ENCODE measurements around the gene PGAM2.

Gene PGAM2

GRCh38 chr7:44101966-44102845, 36.8 kb upstream of the PGAM2 start:
- TF ChIP-seq, protein P1, sequence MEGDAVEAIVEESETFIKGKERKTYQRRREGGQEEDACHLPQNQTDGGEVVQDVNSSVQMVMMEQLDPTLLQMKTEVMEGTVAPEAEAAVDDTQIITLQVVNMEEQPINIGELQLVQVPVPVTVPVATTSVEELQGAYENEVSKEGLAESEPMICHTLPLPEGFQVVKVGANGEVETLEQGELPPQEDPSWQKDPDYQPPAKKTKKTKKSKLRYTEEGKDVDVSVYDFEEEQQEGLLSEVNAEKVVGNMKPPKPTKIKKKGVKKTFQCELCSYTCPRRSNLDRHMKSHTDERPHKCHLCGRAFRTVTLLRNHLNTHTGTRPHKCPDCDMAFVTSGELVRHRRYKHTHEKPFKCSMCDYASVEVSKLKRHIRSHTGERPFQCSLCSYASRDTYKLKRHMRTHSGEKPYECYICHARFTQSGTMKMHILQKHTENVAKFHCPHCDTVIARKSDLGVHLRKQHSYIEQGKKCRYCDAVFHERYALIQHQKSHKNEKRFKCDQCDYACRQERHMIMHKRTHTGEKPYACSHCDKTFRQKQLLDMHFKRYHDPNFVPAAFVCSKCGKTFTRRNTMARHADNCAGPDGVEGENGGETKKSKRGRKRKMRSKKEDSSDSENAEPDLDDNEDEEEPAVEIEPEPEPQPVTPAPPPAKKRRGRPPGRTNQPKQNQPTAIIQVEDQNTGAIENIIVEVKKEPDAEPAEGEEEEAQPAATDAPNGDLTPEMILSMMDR (conservative IDR thresholded peaks at IDR 0.05; ENCODE audit: low read length): no peak
- no peak overlapping the region for H3K4me3 ChIP-seq (ENCODE audit: low read length)
- peak; percentile 95 for DNase-seq (ENCODE audit: low read depth)

DNA sequence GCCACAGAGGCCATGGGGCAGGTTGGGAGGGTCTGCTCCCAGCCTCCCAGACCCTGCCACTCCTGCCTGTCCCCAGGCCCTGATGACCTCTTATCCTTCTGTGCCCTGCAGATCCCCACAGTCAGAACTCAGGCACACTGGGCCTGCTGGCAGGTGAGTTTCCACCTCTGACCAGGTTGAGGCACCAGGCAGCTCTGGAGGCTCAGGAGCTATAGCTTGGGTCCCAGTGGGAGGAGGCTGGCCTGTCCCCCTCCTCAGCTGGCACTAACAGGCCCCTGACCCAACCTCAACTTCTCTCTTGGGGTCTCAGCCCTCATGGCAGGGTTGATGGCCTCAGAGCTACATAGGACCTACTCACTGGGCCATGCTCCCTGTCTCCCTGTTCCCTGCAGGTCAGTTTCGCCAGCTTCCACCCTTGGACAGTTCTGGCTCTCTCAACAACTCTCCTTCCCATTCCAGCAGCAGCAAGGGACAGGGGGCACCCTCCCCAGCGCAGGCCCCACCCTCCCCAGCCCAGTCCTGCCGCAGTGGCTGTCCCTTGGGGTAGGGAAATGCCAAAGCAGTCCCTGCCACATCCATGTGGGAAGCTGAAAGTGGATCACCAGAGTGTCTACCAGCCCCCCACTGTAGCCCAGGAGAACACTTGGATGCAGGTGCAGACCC, 36.1 kb upstream of the PGAM2 start:
- H3K4me3 ChIP-seq (ENCODE audit: low read length): no peak overlapping the region
- TF ChIP-seq, protein P1 (conservative IDR thresholded peaks at IDR 0.05; ENCODE audit: low read length): no peak
- DNase-seq (ENCODE audit: low read depth): no peak

DNA sequence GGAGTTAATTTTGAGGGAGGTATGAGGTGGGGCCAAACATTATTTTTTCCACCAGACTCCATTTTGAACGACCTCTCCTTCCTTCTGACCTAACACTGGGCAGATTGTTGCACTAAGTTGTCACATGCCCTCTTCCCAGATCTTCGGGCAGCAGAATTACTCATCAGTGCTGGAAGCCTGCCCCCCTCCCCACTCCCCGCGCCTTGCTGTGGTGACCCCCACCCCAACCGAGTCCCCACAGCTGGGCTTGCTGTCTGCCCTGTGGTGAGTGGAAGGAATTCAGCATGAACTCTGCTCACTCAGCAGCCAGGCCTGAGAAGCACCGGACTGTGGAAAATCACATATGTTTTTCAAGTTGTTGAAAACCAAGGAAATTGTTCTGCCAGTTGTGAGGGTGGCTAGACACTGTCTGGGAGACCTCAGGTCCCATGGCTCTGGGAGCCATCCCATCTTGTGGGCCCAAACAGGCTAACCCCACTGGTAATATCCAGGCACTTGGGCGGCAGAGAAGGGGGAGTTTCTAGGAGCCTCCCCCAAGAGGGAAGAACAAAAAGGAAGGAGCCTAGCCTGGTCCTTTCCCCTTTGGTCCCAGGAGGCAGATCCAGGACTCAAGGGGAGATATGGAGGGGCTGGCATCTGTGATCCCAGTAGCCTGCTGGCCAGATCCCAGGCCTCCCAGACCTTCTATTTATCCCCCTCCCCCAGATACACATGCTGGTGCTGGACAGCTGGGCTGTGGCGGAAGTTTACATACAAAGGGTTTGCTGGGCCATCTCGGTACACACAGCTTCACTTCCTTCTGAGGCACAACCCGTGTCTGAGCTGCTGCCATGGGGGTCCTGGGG, 35.3 kb upstream of the PGAM2 start:
- DNase-seq (ENCODE audit: low read depth): peak; percentile 95
- TF ChIP-seq, protein P1 (conservative IDR thresholded peaks at IDR 0.05; ENCODE audit: low read length): 0 out of 2 replicates have a peak, but pooled peaks have one; percentile 8
- no peak overlapping the region for H3K4me3 ChIP-seq (ENCODE audit: low read length)

DNA sequence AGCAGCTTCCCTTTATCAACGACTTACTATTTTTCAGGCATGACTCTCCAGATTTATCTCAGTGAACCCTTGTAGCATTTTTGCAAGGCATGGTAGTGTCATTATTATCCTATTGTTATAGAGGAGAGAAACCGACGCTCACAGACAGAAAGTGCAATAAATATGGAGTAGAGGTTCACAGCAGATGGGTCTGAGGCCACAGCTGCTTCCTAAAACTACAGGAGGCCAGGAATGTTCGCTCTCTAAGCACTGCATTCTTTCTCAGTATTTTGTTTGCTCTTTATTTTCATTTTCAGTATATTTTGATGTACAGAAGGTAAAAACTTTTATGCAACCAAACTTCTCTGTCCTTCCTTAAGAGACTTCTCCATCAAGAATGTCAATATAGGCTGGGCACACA, 34.3 kb upstream of the PGAM2 start:
- DNase-seq (ENCODE audit: low read depth): no peak
- TF ChIP-seq, protein P1 (conservative IDR thresholded peaks at IDR 0.05; ENCODE audit: low read length): no peak
- no peak overlapping the region for H3K4me3 ChIP-seq (ENCODE audit: low read length)

DNA sequence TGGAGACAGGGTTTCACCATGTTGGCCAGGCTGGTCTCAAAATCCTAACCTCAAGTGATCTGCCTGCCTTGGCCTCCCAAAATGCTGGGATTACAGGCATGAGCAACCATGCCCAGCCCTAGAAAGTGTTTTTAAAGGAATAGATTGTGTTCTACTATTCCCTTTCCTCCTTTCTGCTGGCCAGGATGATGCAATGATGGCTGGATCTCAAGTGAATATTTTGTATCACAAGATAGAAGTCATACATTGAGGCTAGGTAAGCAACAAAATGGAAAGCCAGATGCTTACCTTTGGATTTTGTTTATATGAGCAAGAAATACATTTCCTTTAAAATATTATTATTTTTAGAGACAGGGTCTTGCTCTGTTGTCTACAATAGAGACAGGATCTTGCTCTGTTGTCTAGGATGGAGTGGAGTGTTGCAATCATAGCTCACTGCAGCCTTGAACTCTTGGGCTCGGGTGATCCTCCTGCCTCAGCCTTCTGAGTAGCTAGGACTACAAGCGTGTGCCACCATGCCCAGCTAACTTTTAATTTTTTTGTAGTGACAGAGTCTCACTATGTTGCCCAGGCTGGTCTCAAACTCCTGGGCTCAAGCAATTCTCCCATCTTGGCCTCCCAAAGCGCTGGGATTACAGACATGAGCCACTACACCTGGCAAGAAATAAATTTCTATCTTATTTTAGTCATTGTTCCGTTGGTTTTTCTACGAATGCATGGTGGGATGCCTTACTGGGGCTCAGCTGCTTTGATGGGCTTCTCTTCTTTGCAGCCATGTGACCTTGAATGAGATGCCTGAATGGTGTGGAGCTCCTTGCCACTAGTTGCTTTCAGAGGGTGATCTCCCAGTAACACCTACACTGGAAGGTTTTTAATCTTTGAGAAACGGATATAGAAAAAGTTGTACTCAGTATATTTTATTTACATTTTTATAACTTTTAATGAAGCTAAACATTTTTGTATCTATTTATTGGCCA, 33.0 kb upstream of the PGAM2 start:
- TF ChIP-seq, protein P1 (conservative IDR thresholded peaks at IDR 0.05; ENCODE audit: low read length): no peak
- H3K4me3 ChIP-seq (ENCODE audit: low read length): no peak overlapping the region
- DNase-seq (ENCODE audit: low read depth): no peak

Data from AG10803 (cell line).